HepG2 (cell line): ENCODE measurements around the gene GPR61. TPM values are rescaled to one million over a fixed set of nuclear protein-coding genes. Genes with fewer than 3 reads are reported as not detected.

Source experiments
- AHR ChIP-seq: IDR thresholded peaks from 2 replicates; pipeline ENCODE4 v1.6.1; 2018; ENCODE audit warnings: missing genetic modification reagents, missing compliant biosample characterization
- ELF4 ChIP-seq: sonication (generic); formaldehyde crosslinking; IDR thresholded peaks from 2 replicates; pipeline ENCODE4 v1.5.0; 2020; ENCODE audit warnings: missing genetic modification reagents, mild to moderate bottlenecking, moderate library complexity, borderline replicate concordance
- GATA4 ChIP-seq: sonication (generic); IDR thresholded peaks from 2 replicates; pipeline ENCODE4 v1.6.1; 2016; ENCODE audit warnings: antibody characterized with exemption, low read depth, borderline replicate concordance
- GMEB1 ChIP-seq: sonication (generic); formaldehyde crosslinking; IDR thresholded peaks from 2 replicates; pipeline ENCODE4 v1.5.1; 2020; ENCODE audit warnings: missing genetic modification reagents, mild to moderate bottlenecking, borderline replicate concordance
- POLR2A ChIP-seq, 2 experiments: IDR thresholded peaks; 2 replicates each; pipeline ENCODE4 v1.6.1; 2011; ENCODE audit warnings: low read depth in 2 of 2, low read length in 2 of 2, mild to moderate bottlenecking in 1 of 2, moderate library complexity in 1 of 2; ENCODE audit not compliant: insufficient read depth in 1 of 2
- SNRNP70 ChIP-seq: fragments of 200-400 bp; formaldehyde crosslinking; IDR thresholded peaks from 2 replicates; pipeline ENCODE4 v1.6.1; 2017; ENCODE audit warnings: mild to moderate bottlenecking, low read depth, low read length, moderate library complexity
- SOX6 ChIP-seq, 2 experiments: fragments of 450-650 bp in 1 of 2; sonication (generic) in 1 of 2; formaldehyde crosslinking in 1 of 2; IDR thresholded peaks; 2 replicates each; pipeline versions ENCODE4 v1.4.0 to v1.6.1; 2017 to 2020; ENCODE audit warnings: antibody characterized with exemption in 1 of 2, mild to moderate bottlenecking in 1 of 2, missing genetic modification reagents in 1 of 2
- SP140L ChIP-seq: sonication (generic); formaldehyde crosslinking; IDR thresholded peaks from 2 replicates; pipeline ENCODE4 v1.4.0; 2020; ENCODE audit warnings: missing genetic modification reagents, borderline replicate concordance
- TBP ChIP-seq: sonication (generic); formaldehyde crosslinking; IDR thresholded peaks from 2 replicates; pipeline ENCODE4 v1.5.0; 2020; ENCODE audit warnings: missing genetic modification reagents
- YY1 ChIP-seq: IDR thresholded peaks from 2 replicates; pipeline ENCODE4 v1.6.1; 2011; ENCODE audit warnings: low read length, low read depth, moderate library complexity, mild to moderate bottlenecking; ENCODE audit not compliant: insufficient read depth, insufficient replicate concordance
- ZNF678 ChIP-seq: sonication (generic); formaldehyde crosslinking; IDR thresholded peaks from 2 replicates; pipeline ENCODE4 v1.4.0; 2020; ENCODE audit warnings: mild to moderate bottlenecking, missing genetic modification reagents
- ZNF749 ChIP-seq: sonication (generic); formaldehyde crosslinking; IDR thresholded peaks from 2 replicates; pipeline ENCODE4 v1.8.0; 2022; ENCODE audit warnings: mild to moderate bottlenecking, missing genetic modification reagents, moderate library complexity, borderline replicate concordance
- polyA plus RNA-seq, 8 experiments: library from polyadenylated mRNA; depleted of rRNA in 3 of 8; stranded (reverse) in 7 of 8; unstranded in 1 of 8; fragments of >200 nt; fragmentation: Illumina TruSeq in 4 of 8; extraction: Trizol in 4 of 8; gene quantifications; 2 replicates each; pipeline versions ENCODE4 v1.2.1 to v1.2.3, GENCODE V29; 2011 to 2016; ENCODE audit warnings: low read depth in 4 of 8, missing spikeins in 1 of 8, mixed read lengths in 1 of 8; ENCODE audit not compliant: insufficient read depth in 1 of 8
- total RNA-seq, 5 experiments: library from RNA; depleted of rRNA; stranded (reverse); fragments of >200 nt; fragmentation: Illumina TruSeq; extraction: Trizol; gene quantifications; 2 replicates each; pipeline ENCODE4 v1.2.3, GENCODE V29; 2016; ENCODE audit warnings: low read depth in 1 of 5
- TF ChIP-seq, protein P1 (sequence below): sonication (generic); formaldehyde crosslinking; IDR thresholded peaks from 2 replicates; pipeline ENCODE4 v1.8.0; 2022; ENCODE audit warnings: missing genetic modification reagents, mild to moderate bottlenecking, moderate library complexity, borderline replicate concordance
- TF ChIP-seq, protein P2 (sequence below): sonication (generic); formaldehyde crosslinking; conservative IDR thresholded peaks from 2 replicates; pipeline ENCODE4 v1.4.0; 2020; ENCODE audit warnings: missing genetic modification reagents
- TF ChIP-seq, protein P3 (sequence below): sonication (generic); formaldehyde crosslinking; conservative IDR thresholded peaks from 2 replicates; pipeline ENCODE4 v1.4.0; 2020; ENCODE audit warnings: mild to moderate bottlenecking, missing genetic modification reagents, moderate library complexity
- TF ChIP-seq, protein P4 (sequence below): sonication (generic); formaldehyde crosslinking; IDR thresholded peaks from 2 replicates; pipeline ENCODE4 v1.5.0; 2020; ENCODE audit warnings: missing genetic modification reagents, mild to moderate bottlenecking, borderline replicate concordance

Gene GPR61
- total and polyA plus RNA-seq, 2 of the 13 experiments (the other 11 are each of a cell fraction or from before 2014, with no cell fraction given) = not detected

DNA sequence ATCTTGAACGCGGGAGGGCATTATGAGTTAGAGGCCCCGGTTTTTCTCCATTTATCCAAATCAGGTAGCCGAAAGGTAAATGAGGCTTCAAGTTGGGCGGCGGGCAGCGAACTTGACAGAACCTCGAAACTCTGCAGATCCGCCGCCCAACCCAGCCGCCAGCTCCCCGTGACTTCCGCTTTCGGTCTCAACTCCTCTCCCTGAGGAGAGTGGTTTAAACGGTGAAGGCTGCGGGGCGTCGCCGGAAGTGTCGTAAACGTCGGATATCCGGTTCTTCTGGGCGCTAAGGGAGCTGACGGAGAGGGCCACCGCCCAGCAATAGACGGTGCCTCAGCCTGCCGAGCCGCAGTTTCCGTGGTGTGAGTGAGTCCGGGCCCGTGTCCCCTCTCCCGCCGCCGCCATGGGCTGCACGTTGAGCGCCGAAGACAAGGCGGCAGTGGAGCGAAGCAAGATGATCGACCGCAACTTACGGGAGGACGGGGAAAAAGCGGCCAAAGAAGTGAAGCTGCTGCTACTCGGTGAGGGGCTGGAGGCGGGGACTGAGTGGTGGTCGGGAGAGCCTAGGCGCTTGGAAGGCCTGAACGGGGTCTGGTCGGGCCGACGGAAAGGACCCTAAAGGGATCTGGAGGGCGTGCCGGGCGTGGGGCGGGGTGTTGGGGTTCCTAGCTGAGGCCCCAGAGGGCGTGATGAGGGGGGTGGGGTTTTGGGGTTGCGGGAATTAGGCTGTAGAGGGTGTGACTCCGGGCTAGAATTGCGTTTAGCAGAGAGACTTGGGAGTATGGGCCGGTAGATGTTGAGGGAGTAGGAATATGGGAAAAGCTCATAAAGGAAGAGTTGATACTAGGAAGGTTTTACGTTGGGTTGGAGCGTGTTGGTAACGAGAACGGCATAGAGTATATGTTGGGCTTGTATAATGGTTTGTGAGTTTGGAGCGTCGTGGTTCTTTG lies 8.9 kb downstream of the GPR61 start, which contains the start of gene GNAI3 (continued):
- TF ChIP-seq, protein P1, sequence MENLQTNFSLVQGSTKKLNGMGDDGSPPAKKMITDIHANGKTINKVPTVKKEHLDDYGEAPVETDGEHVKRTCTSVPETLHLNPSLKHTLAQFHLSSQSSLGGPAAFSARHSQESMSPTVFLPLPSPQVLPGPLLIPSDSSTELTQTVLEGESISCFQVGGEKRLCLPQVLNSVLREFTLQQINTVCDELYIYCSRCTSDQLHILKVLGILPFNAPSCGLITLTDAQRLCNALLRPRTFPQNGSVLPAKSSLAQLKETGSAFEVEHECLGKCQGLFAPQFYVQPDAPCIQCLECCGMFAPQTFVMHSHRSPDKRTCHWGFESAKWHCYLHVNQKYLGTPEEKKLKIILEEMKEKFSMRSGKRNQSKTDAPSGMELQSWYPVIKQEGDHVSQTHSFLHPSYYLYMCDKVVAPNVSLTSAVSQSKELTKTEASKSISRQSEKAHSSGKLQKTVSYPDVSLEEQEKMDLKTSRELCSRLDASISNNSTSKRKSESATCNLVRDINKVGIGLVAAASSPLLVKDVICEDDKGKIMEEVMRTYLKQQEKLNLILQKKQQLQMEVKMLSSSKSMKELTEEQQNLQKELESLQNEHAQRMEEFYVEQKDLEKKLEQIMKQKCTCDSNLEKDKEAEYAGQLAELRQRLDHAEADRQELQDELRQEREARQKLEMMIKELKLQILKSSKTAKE (CRISPR knock-in tag) = peak; percentile 26; the same call in 1 of the 2 replicates
- peak; percentile 75; the same call in 1 of the 2 replicates for TF ChIP-seq GMEB1 (CRISPR knock-in tag)
- TF ChIP-seq SOX6 (IDR thresholded peaks at IDR 0.05) = no peak
- peak; percentile 51 for TF ChIP-seq SOX6 (CRISPR knock-in tag; IDR thresholded peaks at IDR 0.05)
- peak; percentile 94 to 96 for TF ChIP-seq POLR2A (IDR thresholded peaks at IDR 0.05; ENCODE audit: insufficient read depth in 1 of 2, low read depth in 2 of 2, low read length in 2 of 2)
- TF ChIP-seq, protein P2, sequence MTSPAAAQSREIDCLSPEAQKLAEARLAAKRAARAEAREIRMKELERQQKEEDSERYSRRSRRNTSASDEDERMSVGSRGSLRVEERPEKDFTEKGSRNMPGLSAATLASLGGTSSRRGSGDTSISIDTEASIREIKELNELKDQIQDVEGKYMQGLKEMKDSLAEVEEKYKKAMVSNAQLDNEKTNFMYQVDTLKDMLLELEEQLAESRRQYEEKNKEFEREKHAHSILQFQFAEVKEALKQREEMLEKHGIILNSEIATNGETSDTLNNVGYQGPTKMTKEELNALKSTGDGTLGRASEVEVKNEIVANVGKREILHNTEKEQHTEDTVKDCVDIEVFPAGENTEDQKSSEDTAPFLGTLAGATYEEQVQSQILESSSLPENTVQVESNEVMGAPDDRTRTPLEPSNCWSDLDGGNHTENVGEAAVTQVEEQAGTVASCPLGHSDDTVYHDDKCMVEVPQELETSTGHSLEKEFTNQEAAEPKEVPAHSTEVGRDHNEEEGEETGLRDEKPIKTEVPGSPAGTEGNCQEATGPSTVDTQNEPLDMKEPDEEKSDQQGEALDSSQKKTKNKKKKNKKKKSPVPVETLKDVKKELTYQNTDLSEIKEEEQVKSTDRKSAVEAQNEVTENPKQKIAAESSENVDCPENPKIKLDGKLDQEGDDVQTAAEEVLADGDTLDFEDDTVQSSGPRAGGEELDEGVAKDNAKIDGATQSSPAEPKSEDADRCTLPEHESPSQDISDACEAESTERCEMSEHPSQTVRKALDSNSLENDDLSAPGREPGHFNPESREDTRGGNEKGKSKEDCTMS (CRISPR knock-in tag) = no peak
- TF ChIP-seq ZNF678 (CRISPR knock-in tag) = peak; percentile 46; the same call in 1 of the 2 replicates
- peak; percentile 70 for TF ChIP-seq YY1
- TF ChIP-seq GATA4 = peak; percentile 42; the same call in 1 of the 2 replicates
- TF ChIP-seq ZNF749 (CRISPR knock-in tag) = peak; percentile 68; the same call in 1 of the 2 replicates
- no peak for TF ChIP-seq SP140L (CRISPR knock-in tag)
- TF ChIP-seq SNRNP70 = no peak
- TF ChIP-seq ELF4 = peak; percentile 95
- TF ChIP-seq, protein P3, sequence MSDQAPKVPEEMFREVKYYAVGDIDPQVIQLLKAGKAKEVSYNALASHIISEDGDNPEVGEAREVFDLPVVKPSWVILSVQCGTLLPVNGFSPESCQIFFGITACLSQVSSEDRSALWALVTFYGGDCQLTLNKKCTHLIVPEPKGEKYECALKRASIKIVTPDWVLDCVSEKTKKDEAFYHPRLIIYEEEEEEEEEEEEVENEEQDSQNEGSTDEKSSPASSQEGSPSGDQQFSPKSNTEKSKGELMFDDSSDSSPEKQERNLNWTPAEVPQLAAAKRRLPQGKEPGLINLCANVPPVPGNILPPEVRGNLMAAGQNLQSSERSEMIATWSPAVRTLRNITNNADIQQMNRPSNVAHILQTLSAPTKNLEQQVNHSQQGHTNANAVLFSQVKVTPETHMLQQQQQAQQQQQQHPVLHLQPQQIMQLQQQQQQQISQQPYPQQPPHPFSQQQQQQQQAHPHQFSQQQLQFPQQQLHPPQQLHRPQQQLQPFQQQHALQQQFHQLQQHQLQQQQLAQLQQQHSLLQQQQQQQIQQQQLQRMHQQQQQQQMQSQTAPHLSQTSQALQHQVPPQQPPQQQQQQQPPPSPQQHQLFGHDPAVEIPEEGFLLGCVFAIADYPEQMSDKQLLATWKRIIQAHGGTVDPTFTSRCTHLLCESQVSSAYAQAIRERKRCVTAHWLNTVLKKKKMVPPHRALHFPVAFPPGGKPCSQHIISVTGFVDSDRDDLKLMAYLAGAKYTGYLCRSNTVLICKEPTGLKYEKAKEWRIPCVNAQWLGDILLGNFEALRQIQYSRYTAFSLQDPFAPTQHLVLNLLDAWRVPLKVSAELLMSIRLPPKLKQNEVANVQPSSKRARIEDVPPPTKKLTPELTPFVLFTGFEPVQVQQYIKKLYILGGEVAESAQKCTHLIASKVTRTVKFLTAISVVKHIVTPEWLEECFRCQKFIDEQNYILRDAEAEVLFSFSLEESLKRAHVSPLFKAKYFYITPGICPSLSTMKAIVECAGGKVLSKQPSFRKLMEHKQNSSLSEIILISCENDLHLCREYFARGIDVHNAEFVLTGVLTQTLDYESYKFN (CRISPR knock-in tag) = peak; percentile 52
- TF ChIP-seq, protein P4, sequence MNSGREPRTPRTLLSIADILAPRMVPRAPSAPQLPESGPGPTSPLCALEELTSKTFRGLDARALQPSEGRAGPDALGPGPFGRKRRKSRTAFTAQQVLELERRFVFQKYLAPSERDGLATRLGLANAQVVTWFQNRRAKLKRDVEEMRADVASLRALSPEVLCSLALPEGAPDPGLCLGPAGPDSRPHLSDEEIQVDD (CRISPR knock-in tag) = peak; percentile 34; the same call in 1 of the 2 replicates
- no peak for TF ChIP-seq TBP (CRISPR knock-in tag)
- no peak; the same call in 1 of the 2 replicates for TF ChIP-seq AHR (CRISPR knock-in tag)
